T-helper 1 cell treated with Interleukin-12 subunit alpha and Interleukin-12 subunit beta and Interleukin-4 antibody, amounts not matched to agents 30 μg/mL and 1 μg/mL, for 36 hours (primary cell): Measurements from ENCODE around the gene CD48.

ENCODE experiments used
- H3K27ac Mint-ChIP-seq: one replicate; pipeline ENCODE4 v1.8.0; 2021; ENCODE audit warnings: mild to moderate bottlenecking, mixed read lengths
- H3K27me3 Mint-ChIP-seq: one replicate; pipeline ENCODE4 v1.8.0; 2021; ENCODE audit warnings: low read depth, mixed read lengths
- H3K36me3 Mint-ChIP-seq: one replicate; pipeline ENCODE4 v1.8.0; 2021; ENCODE audit warnings: low read depth, mixed read lengths
- H3K4me1 Mint-ChIP-seq: one replicate; pipeline ENCODE4 v1.8.0; 2021; ENCODE audit warnings: low read depth, mixed read lengths
- H3K4me3 Mint-ChIP-seq: one replicate; pipeline ENCODE4 v1.8.0; 2021; ENCODE audit warnings: mild to moderate bottlenecking, moderate library complexity, mixed read lengths
- H3K9me3 Mint-ChIP-seq: one replicate; pipeline ENCODE4 v1.8.0; 2021; ENCODE audit warnings: mixed read lengths

The CD48 gene

GRCh38 chr1:160638540-160638857 is 73.1 kb downstream of the CD48 start:
- Mint-ChIP-seq H3K27me3 (no peaks in the 10 kb centered on the region), H3K9me3 (no peaks in the 10 kb centered on the region), H3K4me3 (peak overlapping the region; percentile 76), H3K4me1 (peaks cover 83% of the 10 kb centered on the region), H3K27ac (peak overlapping the region; percentile 95), H3K36me3 (peaks cover 78% of the 10 kb centered on the region)

- H3K36me3 Mint-ChIP-seq, result peaks cover 78% of the 10 kb centered on the region
These were observed 73.6 kb downstream of the CD48 start for GRCh38 chr1:160637821-160638539.

GRCh38 chr1:160637065-160637464 is 74.6 kb downstream of the CD48 start:
- Mint-ChIP-seq H3K27ac (peak overlapping the region; percentile 95), H3K9me3 (no peaks in the 10 kb centered on the region), H3K4me1 (peaks cover 80% of the 10 kb centered on the region), H3K4me3 (peak overlapping the region; percentile 76), H3K36me3 (peaks cover 76% of the 10 kb centered on the region), H3K27me3 (no peaks in the 10 kb centered on the region)

More at GRCh38 chr1:160637821-160638539, 73.6 kb downstream of the CD48 start:
- H3K4me3 Mint-ChIP-seq, result peak overlapping the region; percentile 76
- peaks cover 83% of the 10 kb centered on the region for H3K4me1 Mint-ChIP-seq
- no peaks in the 10 kb centered on the region for H3K27me3 Mint-ChIP-seq
- no peaks in the 10 kb centered on the region for H3K9me3 Mint-ChIP-seq
- H3K27ac Mint-ChIP-seq, result peak overlapping the region; percentile 95

- H3K36me3 Mint-ChIP-seq, result peaks cover 79% of the 10 kb centered on the region
- no peak overlapping the region for H3K4me3 Mint-ChIP-seq
These were observed 75.1 kb downstream of the CD48 start for GRCh38 chr1:160636547-160636946.

GRCh38 chr1:160636076-160636475 is 75.5 kb downstream of the CD48 start:
- Mint-ChIP-seq H3K27ac (peak overlapping the region; percentile 39), H3K27me3 (no peaks in the 10 kb centered on the region), H3K4me1 (peaks cover 84% of the 10 kb centered on the region), H3K4me3 (no peak overlapping the region), H3K36me3 (peaks cover 82% of the 10 kb centered on the region), H3K9me3 (no peaks in the 10 kb centered on the region)

More at GRCh38 chr1:160636547-160636946, 75.1 kb downstream of the CD48 start:
- Mint-ChIP-seq H3K27me3 (no peaks in the 10 kb centered on the region), H3K4me1 (peaks cover 81% of the 10 kb centered on the region), H3K27ac (no peak overlapping the region), H3K9me3 (no peaks in the 10 kb centered on the region)

GRCh38 chr1:160634543-160635491 is 76.8 kb downstream of the CD48 start:
- Mint-ChIP-seq H3K36me3 (peaks cover 85% of the 10 kb centered on the region), H3K27me3 (no peaks in the 10 kb centered on the region), H3K9me3 (no peaks in the 10 kb centered on the region), H3K4me3 (no peak overlapping the region), H3K27ac (peak overlapping the region; percentile 86), H3K4me1 (peaks cover 86% of the 10 kb centered on the region)

- no peaks in the 10 kb centered on the region for H3K27me3 Mint-ChIP-seq
- peak overlapping the region; percentile 77 for H3K4me3 Mint-ChIP-seq
- H3K36me3 Mint-ChIP-seq, result peaks cover 79% of the 10 kb centered on the region
- H3K27ac Mint-ChIP-seq, result peak overlapping the region; percentile 86
- no peaks in the 10 kb centered on the region for H3K9me3 Mint-ChIP-seq
- H3K4me1 Mint-ChIP-seq, result peaks cover 85% of the 10 kb centered on the region
These were observed 78.2 kb downstream of the CD48 start for GRCh38 chr1:160633330-160633903.

- Mint-ChIP-seq H3K4me3 (peak overlapping the region; percentile 72), H3K4me1 (peaks cover 85% of the 10 kb centered on the region), H3K27me3 (no peaks in the 10 kb centered on the region), H3K27ac (peak overlapping the region; percentile 99), H3K9me3 (no peaks in the 10 kb centered on the region), H3K36me3 (peaks cover 80% of the 10 kb centered on the region)
These were observed 79.5 kb downstream of the CD48 start for GRCh38 chr1:160631983-160632625.

GRCh38 chr1:160630523-160631451 is 80.8 kb downstream of the CD48 start:
- Mint-ChIP-seq H3K9me3 (no peaks in the 10 kb centered on the region), H3K27ac (peak overlapping the region; percentile 99), H3K4me1 (peaks cover 86% of the 10 kb centered on the region), H3K27me3 (no peaks in the 10 kb centered on the region), H3K36me3 (peaks cover 81% of the 10 kb centered on the region), H3K4me3 (peak overlapping the region; percentile 72)

GRCh38 chr1:160629286-160630210 is 82.1 kb downstream of the CD48 start:
- no peaks in the 10 kb centered on the region for H3K9me3 Mint-ChIP-seq

GRCh38 chr1:160628799-160629263 is 82.8 kb downstream of the CD48 start:
- peaks cover 83% of the 10 kb centered on the region for H3K36me3 Mint-ChIP-seq
- peak overlapping the region; percentile 72 for H3K4me3 Mint-ChIP-seq

More at GRCh38 chr1:160629286-160630210, 82.1 kb downstream of the CD48 start:
- Mint-ChIP-seq H3K4me1 (peaks cover 91% of the 10 kb centered on the region), H3K27me3 (no peaks in the 10 kb centered on the region), H3K4me3 (peak overlapping the region; percentile 72), H3K36me3 (peaks cover 84% of the 10 kb centered on the region), H3K27ac (peak overlapping the region; percentile 99)

More at GRCh38 chr1:160628799-160629263, 82.8 kb downstream of the CD48 start:
- Mint-ChIP-seq H3K27ac (peak overlapping the region; percentile 99), H3K4me1 (peaks cover 90% of the 10 kb centered on the region), H3K9me3 (no peaks in the 10 kb centered on the region), H3K27me3 (no peaks in the 10 kb centered on the region)
